HepG2 (cell line): ENCODE data around the gene MED13L. TPM values are rescaled to one million over a fixed set of nuclear protein-coding genes. Genes with fewer than 3 reads are reported as not detected.

Experiments used
- ATAC-seq: fragments of 200-7000 bp; cut with Tn5 transposase; 3 replicates; pipeline ENCODE4 v1.9.1; 2020; ENCODE audit warnings: mild to moderate bottlenecking, moderate library complexity
- BruUV-seq: library from RNA; stranded (reverse); fragments of 400-500 nt; replicated peaks from 2 replicates; lab custom pipeline; 2021; lab: Mats Ljungman, UMichigan
- CTCF ChIA-PET: fragments of 300-600 bp; formaldehyde crosslinking; extraction: SDS; loops from one replicate; lab custom pipeline; 2021; ENCODE audit warnings: low total read pairs, inconsistent platforms, low intra/inter-chr PET ratio; lab: Yijun Ruan, JAX
- POLR2A ChIA-PET: fragments of 350-600 bp; sonication (Branson Sonifier 250); formaldehyde crosslinking; loops from one replicate; lab custom pipeline; 2020; ENCODE audit warnings: antibody characterized with exemption, inconsistent platforms; lab: Yijun Ruan, JAX
- DNase-seq: peaks from one replicate; pipeline ENCODE4 v3.0.0-alpha.2; 2015; ENCODE audit warnings: low spot score
- FAIRE-seq: peaks from 3 replicates; lab custom pipeline; 2011; peaks lifted over from hg19 to GRCh38; lab: Jason Lieb, UNC
- H2AFZ ChIP-seq: one replicate; pipeline ENCODE4 v1.6.1; 2011; ENCODE audit warnings: low read length, inconsistent platforms
- H3K27ac ChIP-seq: fragments of 300-600 bp; 3 replicates; pipeline ENCODE4 v1.8.0; 2011; ENCODE audit warnings: mixed run types, mild to moderate bottlenecking, mixed read lengths, low read length, inconsistent platforms; ENCODE audit not compliant: insufficient read depth; ENCODE audit errors: extremely low read length
- H3K27me3 ChIP-seq, 2 experiments: fragments of 200-600 bp in 1 of 2; 2 replicates in 1 of 2; 3 replicates in 1 of 2; pipeline versions ENCODE4 v1.6.0 to v1.8.0; 2011; ENCODE audit warnings: low read length in 2 of 2, mild to moderate bottlenecking in 2 of 2, moderate library complexity in 2 of 2, inconsistent platforms in 1 of 2; ENCODE audit not compliant: insufficient read depth in 2 of 2, control insufficient read depth in 1 of 2
- H3K36me3 ChIP-seq, 2 experiments: fragments of 200-600 bp in 1 of 2; replicated peaks in 1 of 2; 2 replicates in 1 of 2; 3 replicates in 1 of 2; pipeline versions ENCODE4 v1.5.1 to v1.8.0; 2011; ENCODE audit warnings: low read length in 2 of 2, inconsistent platforms in 1 of 2; ENCODE audit not compliant: insufficient read depth in 2 of 2, control insufficient read depth in 1 of 2
- H3K4me1 ChIP-seq: 2 replicates; pipeline ENCODE4 v1.5.1; 2012; ENCODE audit warnings: low read length, inconsistent platforms; ENCODE audit not compliant: insufficient read depth
- H3K4me2 ChIP-seq: 2 replicates; pipeline ENCODE4 v1.6.0; 2011; ENCODE audit warnings: low read depth, low read length, inconsistent platforms
- H3K4me3 ChIP-seq, 3 experiments: fragments of 200-600 bp in 1 of 3; sonication (generic), shearing (Covaris generic) in 1 of 3; replicated peaks in 1 of 3; 2 replicates each; pipeline ENCODE4 v1.5.1; 2011 to 2016; ENCODE audit warnings: low read length in 3 of 3, inconsistent platforms in 2 of 3, low read depth in 2 of 3, mild to moderate bottlenecking in 2 of 3, control low read depth in 1 of 3, mixed read lengths in 1 of 3; ENCODE audit not compliant: insufficient read depth in 1 of 3
- H3K79me2 ChIP-seq: one replicate; pipeline ENCODE4 v1.6.1; 2011; ENCODE audit warnings: low read length, inconsistent platforms; ENCODE audit not compliant: insufficient read depth
- H3K9ac ChIP-seq: 2 replicates; pipeline ENCODE4 v1.6.0; 2011; ENCODE audit warnings: mild to moderate bottlenecking, low read depth, low read length, inconsistent platforms; ENCODE audit not compliant: insufficient read depth
- H3K9me3 ChIP-seq: 2 replicates; pipeline ENCODE4 v1.5.1; 2012; ENCODE audit warnings: mild to moderate bottlenecking, low read length
- H4K20me1 ChIP-seq: 2 replicates; pipeline ENCODE4 v1.6.0; 2011; ENCODE audit warnings: inconsistent platforms, mild to moderate bottlenecking, low read length, moderate library complexity; ENCODE audit not compliant: insufficient read depth
- ATF5 ChIP-seq: sonication (generic); formaldehyde crosslinking; IDR thresholded peaks from 2 replicates; pipeline ENCODE4 v1.4.0; 2020; ENCODE audit warnings: mild to moderate bottlenecking, low read depth, missing genetic modification reagents
- HOMEZ ChIP-seq: IDR thresholded peaks from 2 replicates; pipeline ENCODE4 v1.6.1; 2016; ENCODE audit warnings: low read depth
- PPARG ChIP-seq: conservative IDR thresholded peaks from 2 replicates; pipeline ENCODE4 v1.6.1; 2016; ENCODE audit warnings: missing biosample characterization, missing genetic modification reagents
- ZNF770 ChIP-seq: sonication (generic); formaldehyde crosslinking; IDR thresholded peaks from 2 replicates; pipeline ENCODE4 v1.5.0; 2020; ENCODE audit warnings: mild to moderate bottlenecking, missing genetic modification reagents
- ZSCAN29 ChIP-seq: sonication (generic); formaldehyde crosslinking; conservative IDR thresholded peaks from 2 replicates; pipeline ENCODE4 v1.4.0; 2020; ENCODE audit warnings: mild to moderate bottlenecking, missing genetic modification reagents
- in situ Hi-C: cut with HindIII; loops from 2 replicates; pipeline ENCODE4 v1.10.0; 2017; ENCODE audit warnings: low pct_unique_long_range_greater_than_20kb; ENCODE audit not compliant: extremely low pct_ligation_motif_present
- intact Hi-C: fragments of 100-400 bp; cut with micrococcal nuclease; formaldehyde crosslinking; loops from one replicate; pipeline ENCODE4 v1.10.0; 2022; ENCODE audit not compliant: unreplicated experiment
- polyA plus RNA-seq, 8 experiments: library from polyadenylated mRNA; depleted of rRNA in 3 of 8; stranded (reverse) in 7 of 8; unstranded in 1 of 8; fragments of >200 nt; fragmentation: Illumina TruSeq in 4 of 8; extraction: Trizol in 4 of 8; gene quantifications; 2 replicates each; pipeline versions ENCODE4 v1.2.1 to v1.2.3, GENCODE V29; 2011 to 2016; ENCODE audit warnings: low read depth in 4 of 8, missing spikeins in 1 of 8, mixed read lengths in 1 of 8; ENCODE audit not compliant: insufficient read depth in 1 of 8
- total RNA-seq, 5 experiments: library from RNA; depleted of rRNA; stranded (reverse); fragments of >200 nt; fragmentation: Illumina TruSeq; extraction: Trizol; gene quantifications; 2 replicates each; pipeline ENCODE4 v1.2.3, GENCODE V29; 2016; ENCODE audit warnings: low read depth in 1 of 5

MED13L gene
- total and polyA plus RNA-seq, 2 of the 13 experiments (the other 11 are each of a cell fraction or from before 2014, with no cell fraction given), result 24.8 to 38.9 TPM

GRCh38 chr12:115964626-115965025, 312.9 kb downstream of the MED13L start (continued):
- TF ChIP-seq ZNF770, result no peak
- no peak for TF ChIP-seq ZSCAN29 (CRISPR knock-in tag)
- TF ChIP-seq ATF5, result no peak
- TF ChIP-seq, all 625 proteins: peak for 0

GRCh38 chr12:115964214-115964613, 313.3 kb downstream of the MED13L start:
- H3K27me3 ChIP-seq, result no peaks in the 10 kb centered on the region
- in situ Hi-C loops, result no loop called here
- H3K4me2 ChIP-seq, result no peak overlapping the region
- no peak overlapping the region for H3K9ac ChIP-seq
- intact Hi-C loops, result no loop called here
- no peaks in the 10 kb centered on the region for H3K9me3 ChIP-seq
- no peak overlapping the region for H3K27ac ChIP-seq
- no peaks in the 10 kb centered on the region for H3K4me1 ChIP-seq
- H3K36me3 ChIP-seq, result peaks cover 18 to 71% of the 10 kb centered on the region in 2 experiments
- DNase-seq, result no peak
- TF ChIP-seq PPARG (CRISPR knock-in tag) (no peak), HOMEZ (CRISPR knock-in tag) (no peak)
- TF ChIP-seq, all 625 proteins: peak for 0
- CTCF ChIA-PET, result no interaction called here
- H2AFZ ChIP-seq, result no peak overlapping the region
- BruUV-seq, result no TSS peak
- FAIRE-seq (no peak), ATAC-seq (no peak)
- POLR2A ChIA-PET, result no interaction called here
- H3K4me3 ChIP-seq, result no peak overlapping the region
- H3K79me2 ChIP-seq, result no peaks in the 10 kb centered on the region
- H4K20me1 ChIP-seq, result no peaks in the 10 kb centered on the region
